IMR-90 (cell line): ENCODE measurements around the gene ZFPL1. TPM values are rescaled to one million over a fixed set of nuclear protein-coding genes. Genes with fewer than 3 reads are reported as not detected.
"Not testable (repeated sequence)": the region's sequence is repeated elsewhere in the genome, so short reads cannot be mapped to it uniquely, and the experiment has no call there.

Experiments used
- ATAC-seq: fragments of 200-7000 bp; cut with Tn5 transposase; 2 replicates; pipeline ENCODE4 v1.9.1; 2020; ENCODE audit warnings: low read depth, mild to moderate bottlenecking, moderate library complexity
- BruUV-seq: library from RNA; stranded (reverse); fragments of 400-500 nt; replicated peaks from 2 replicates; lab custom pipeline; 2021; lab: Mats Ljungman, UMichigan
- CTCF ChIA-PET: fragments of 300-600 bp; formaldehyde crosslinking; extraction: SDS; loops from one replicate; lab custom pipeline; 2021; ENCODE audit warnings: antibody characterized with exemption; lab: Yijun Ruan, JAX
- POLR2A ChIA-PET: fragments of 300-600 bp; sonication (Branson Sonifier 250); formaldehyde crosslinking; loops from one replicate; lab custom pipeline; 2022; ENCODE audit warnings: antibody characterized with exemption; ENCODE audit not compliant: unreplicated experiment; lab: Charles Lee
- DNase-seq: peaks from one replicate; pipeline ENCODE4 v3.0.0; 2013
- H2AFZ ChIP-seq: replicated peaks from 2 replicates; pipeline ENCODE3; 2013; ENCODE audit warnings: low read length, mild to moderate bottlenecking; ENCODE audit not compliant: poor library complexity
- H2AK5ac ChIP-seq: 2 replicates; pipeline ENCODE4 v1.6.1; 2013; ENCODE audit warnings: low read depth, low read length, inconsistent platforms
- H2AK9ac ChIP-seq: replicated peaks from 2 replicates; pipeline ENCODE3; 2013; ENCODE audit warnings: mild to moderate bottlenecking, low read depth, low read length, moderate library complexity; ENCODE audit not compliant: poor library complexity
- H2BK120ac ChIP-seq: 2 replicates; pipeline ENCODE4 v1.6.1; 2013; ENCODE audit warnings: low read depth, low read length, inconsistent platforms
- H2BK15ac ChIP-seq: 3 replicates; pipeline ENCODE4 v1.6.1; 2013; ENCODE audit warnings: low read depth, low read length, inconsistent platforms
- H2BK20ac ChIP-seq: 2 replicates; pipeline ENCODE4 v1.6.1; 2013; ENCODE audit warnings: low read depth, mild to moderate bottlenecking, inconsistent platforms, low read length, moderate library complexity
- H2BK5ac ChIP-seq: 2 replicates; pipeline ENCODE4 v1.6.1; 2013; ENCODE audit warnings: mild to moderate bottlenecking, low read depth, low read length, inconsistent platforms; ENCODE audit not compliant: poor library complexity, severe bottlenecking
- H3K14ac ChIP-seq: replicated peaks from 2 replicates; pipeline ENCODE4 v1.6.1; 2013; ENCODE audit warnings: low read depth, low read length, inconsistent platforms
- H3K18ac ChIP-seq: 2 replicates; pipeline ENCODE4 v1.6.1; 2013; ENCODE audit warnings: low read depth, low read length, control low read depth
- H3K23ac ChIP-seq: 2 replicates; pipeline ENCODE4 v1.6.1; 2013; ENCODE audit warnings: low read depth, low read length, inconsistent platforms
- H3K27ac ChIP-seq: 2 replicates; pipeline ENCODE4 v1.5.1; 2013; ENCODE audit warnings: mild to moderate bottlenecking, control low read depth, low read length; ENCODE audit not compliant: insufficient read depth
- H3K27me3 ChIP-seq: 2 replicates; pipeline ENCODE4 v1.6.1; 2013; ENCODE audit warnings: low read length; ENCODE audit not compliant: control insufficient read depth, insufficient read depth
- H3K36me3 ChIP-seq: 2 replicates; pipeline ENCODE4 v1.6.1; 2013; ENCODE audit warnings: low read length, mixed read lengths; ENCODE audit not compliant: control insufficient read depth, insufficient read depth
- H3K4ac ChIP-seq: 2 replicates; pipeline ENCODE4 v1.6.1; 2013; ENCODE audit warnings: low read depth, low read length, inconsistent platforms
- H3K4me1 ChIP-seq: 2 replicates; pipeline ENCODE4 v1.6.1; 2013; ENCODE audit warnings: low read length, mixed read lengths; ENCODE audit not compliant: control insufficient read depth, insufficient read depth
- H3K4me2 ChIP-seq: 2 replicates; pipeline ENCODE4 v1.6.1; 2013; ENCODE audit warnings: low read depth, mild to moderate bottlenecking, control low read depth, low read length, moderate library complexity
- H3K4me3 ChIP-seq: 2 replicates; pipeline ENCODE4 v1.5.1; 2013; ENCODE audit warnings: low read depth, mild to moderate bottlenecking, control low read depth, low read length, moderate library complexity; ENCODE audit not compliant: insufficient read depth
- H3K56ac ChIP-seq: 2 replicates; pipeline ENCODE4 v1.6.1; 2013; ENCODE audit warnings: low read length, inconsistent platforms; ENCODE audit not compliant: insufficient read depth; ENCODE audit errors: extremely low read depth
- H3K79me1 ChIP-seq, 2 experiments: 2 replicates each; pipeline ENCODE4 v1.6.1; 2013; ENCODE audit warnings: low read length in 2 of 2, inconsistent platforms in 1 of 2, low read depth in 1 of 2
- H3K9ac ChIP-seq: 2 replicates; pipeline ENCODE4 v1.6.1; 2013; ENCODE audit warnings: low read depth, low read length, control low read depth
- H3K9me1 ChIP-seq: 2 replicates; pipeline ENCODE4 v1.6.1; 2013; ENCODE audit warnings: low read length, inconsistent platforms; ENCODE audit not compliant: insufficient read depth
- H3K9me3 ChIP-seq: 2 replicates; pipeline ENCODE4 v1.6.1; 2013; ENCODE audit warnings: low read length; ENCODE audit not compliant: control insufficient read depth, insufficient read depth
- H4K20me1 ChIP-seq: 2 replicates; pipeline ENCODE4 v1.6.1; 2013; ENCODE audit warnings: low read length, inconsistent platforms; ENCODE audit not compliant: insufficient read depth
- H4K5ac ChIP-seq: 2 replicates; pipeline ENCODE4 v1.6.1; 2013; ENCODE audit warnings: mild to moderate bottlenecking, low read depth, low read length, control low read depth
- H4K8ac ChIP-seq, 2 experiments: 2 replicates each; pipeline ENCODE4 v1.6.1; 2013; ENCODE audit warnings: low read depth in 2 of 2, low read length in 2 of 2, control low read depth in 1 of 2, inconsistent platforms in 1 of 2
- H4K91ac ChIP-seq: 2 replicates; pipeline ENCODE4 v1.6.1; 2013; ENCODE audit warnings: low read depth, low read length, inconsistent platforms; ENCODE audit not compliant: insufficient read depth
- CEBPB ChIP-seq: IDR thresholded peaks from 2 replicates; pipeline ENCODE4 v1.6.1; 2012; ENCODE audit warnings: low read depth, low read length, improper control_type of control experiment
- WGBS, 2 experiments: methylation state at CpG; one replicate each; pipeline versions ENCODE4 v1.1.5 to v1.1.7; 2013; ENCODE audit warnings: missing lambda C conversion rate in 2 of 2; ENCODE audit not compliant: insufficient read length in 1 of 2; ENCODE audit errors: extremely low coverage in 2 of 2; 5-methylcytosine and 5-hydroxymethylcytosine counted together
- dilution Hi-C: fragments of 300-500 bp; cut with HindIII; formaldehyde crosslinking; loops from one replicate; pipeline ENCODE4 v1.14.3; 2018; ENCODE audit warnings: low sequenced_read_pairs; ENCODE audit not compliant: unreplicated experiment
- in situ Hi-C: fragments of 300-500 bp; cut with MboI; formaldehyde crosslinking; loops from 3 replicates; pipeline ENCODE4 v1.14.3; 2019; ENCODE audit warnings: low sequenced_read_pairs, inconsistent platforms, mixed read lengths
- intact Hi-C: fragments of 100-400 bp; cut with micrococcal nuclease; formaldehyde crosslinking; loops from 2 replicates; pipeline ENCODE4 v1.10.0; 2022
- polyA plus RNA-seq, 3 experiments: library from polyadenylated mRNA; depleted of rRNA; stranded (reverse); fragments of >200 nt; gene quantifications; 2 replicates each; pipeline ENCODE4 v1.2.3, GENCODE V29; 2012; ENCODE audit warnings: low replicate concordance in 1 of 3
- total RNA-seq: library from RNA; depleted of rRNA; stranded (reverse); fragments of >200 nt; gene quantifications from 2 replicates; pipeline ENCODE4 v1.2.3, GENCODE V29; 2012

ZFPL1 gene
- total and polyA plus RNA-seq, 2 of the 4 experiments (the other 2 are of a cell fraction): 24.0 to 67.5 TPM

- H3K14ac ChIP-seq, H3K23ac ChIP-seq, H2BK120ac ChIP-seq, H4K5ac ChIP-seq, H3K4me3 ChIP-seq, H3K4me2 ChIP-seq, BruUV-seq, H4K8ac ChIP-seq, H3K18ac ChIP-seq, POLR2A ChIA-PET, H3K27me3 ChIP-seq, H3K9me1 ChIP-seq, H3K9ac ChIP-seq, H2AK5ac ChIP-seq, in situ Hi-C loops, CTCF ChIA-PET, H2BK20ac ChIP-seq, ATAC-seq, H2BK5ac ChIP-seq, intact Hi-C loops, H3K56ac ChIP-seq, H2AFZ ChIP-seq, dilution Hi-C loops, DNase-seq, H3K4ac ChIP-seq, H2AK9ac ChIP-seq, H4K91ac ChIP-seq, H4K20me1 ChIP-seq, H3K4me1 ChIP-seq, H2BK15ac ChIP-seq, H3K9me3 ChIP-seq, H3K27ac ChIP-seq: not testable (repeated sequence)
- Histone ChIP-seq H3K36me3 (peaks cover 19% of the 10 kb centered on the region), H3K79me1 (peaks cover 24 to 66% of the 10 kb centered on the region in 2 experiments)
- 0 out of 2 replicates have a peak, but pooled peaks have one; percentile 21 for TF ChIP-seq CEBPB
- 92% methylated on average over 10 of the region's 18 CpGs; no CpG with 5 or more reads in 1 of the 2 experiments for WGBS, 2 experiments
These were observed 35.1 kb downstream of the ZFPL1 start for GRCh38 chr11:65118891-65119669.
